ENCODE results near the gene GNA12. TPM values are rescaled to one million over a fixed set of nuclear protein-coding genes. Genes with fewer than 3 reads are reported as not detected.

The GNA12 gene
- total and polyA plus RNA-seq, 9 of the 15 experiments (the other 6 are each of a cell fraction or from before 2014, with no cell fraction given) = 0.65 to 32.7 (median 9.6) TPM

DNA sequence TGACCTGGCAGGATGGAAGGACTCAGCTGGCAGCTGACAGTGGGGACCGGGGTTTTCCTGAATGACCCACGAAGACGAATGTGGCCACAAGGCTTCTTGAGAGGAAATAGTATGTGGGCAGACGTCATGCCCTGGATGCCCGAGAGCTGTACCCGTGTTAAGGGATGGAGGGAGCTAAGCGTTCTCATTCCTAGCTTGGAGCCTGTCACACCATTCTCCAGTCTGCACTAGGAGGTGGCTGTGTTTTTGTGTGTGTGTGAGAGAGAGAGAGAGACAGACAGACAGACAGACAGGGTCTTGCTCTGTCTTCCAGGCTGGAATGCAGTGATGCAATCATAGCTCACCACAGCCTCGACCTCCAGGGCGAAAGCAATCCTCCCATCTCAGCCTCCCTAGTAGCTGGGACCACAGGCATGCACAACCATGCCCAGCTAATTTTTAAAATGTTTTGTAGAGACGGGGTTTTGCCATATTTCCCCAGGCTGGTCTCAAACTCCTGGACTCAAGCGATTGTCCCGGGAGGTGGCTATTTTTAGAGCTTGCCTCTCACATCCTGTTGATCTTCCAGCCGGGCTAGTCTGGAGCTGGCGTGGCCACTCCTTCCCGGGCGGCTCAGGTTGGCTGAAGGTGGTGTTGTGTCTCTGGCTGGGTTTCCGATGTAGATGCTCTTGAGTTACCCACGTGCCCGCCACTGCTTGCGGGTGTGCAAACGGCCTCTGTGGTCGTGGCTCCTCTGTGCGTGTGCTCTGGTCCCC, 154.0 kb downstream of the GNA12 start:
- Histone ChIP-seq H4K20me1 (replicated peaks; ENCODE audit: control insufficient read depth, insufficient read depth, low read length) (peaks cover 5% of the 10 kb centered on the region; the same call in 1 of the 2 replicates), H3K9ac (ENCODE audit: insufficient read depth in 1 of 2, low read depth in 2 of 2, low read length in 2 of 2) (no peak overlapping the region; a peak in 1 of 4 replicates), H3K4me2 (ENCODE audit: insufficient read depth, low read length) (no peak overlapping the region), H3K27me3 (ENCODE audit: control insufficient read depth in 2 of 2, insufficient read depth in 2 of 2, low read length in 2 of 2) (peaks cover 31 to 49% of the 10 kb centered on the region in 2 experiments; a peak in 4 of 5 replicates), H3K4me1 (replicated peaks in 1 of 2; ENCODE audit: control insufficient read depth in 2 of 2, insufficient read depth in 2 of 2, low read length in 2 of 2) (peaks cover 0 to 21% of the 10 kb centered on the region in 2 experiments; a peak in 2 of 5 replicates), H3K4me3 (no peak overlapping the region), H3K79me2 (ENCODE audit: control insufficient read depth, insufficient read depth, low read length) (no peaks in the 10 kb centered on the region), H2AFZ (ENCODE audit: low read depth, low read length) (no peak overlapping the region), H3K9me1 (ENCODE audit: control insufficient read depth, insufficient read depth, low read length) (no peaks in the 10 kb centered on the region), H3K9me3 (replicated peaks; ENCODE audit: control insufficient read depth, insufficient read depth, low read depth, low read length) (no peaks in the 10 kb centered on the region), H3K36me3 (ENCODE audit: control insufficient read depth, insufficient read depth, low read length) (no peaks in the 10 kb centered on the region), H3K27ac (ENCODE audit: extremely low read depth, low read depth, low read length) (no peak overlapping the region)
- FAIRE-seq = no peak
- POLR2A ChIA-PET = interaction anchor here (1.0 kb wide), 2 partner anchors 9 to 15 kb away, joined by 3 to 5 read pairs; no protein-coding TSS in a partner anchor
- in situ Hi-C loops (cut with MboI) = no loop called here
- intact Hi-C loops (cut with micrococcal nuclease) = loop anchor here (10.0 kb wide), 1 partner anchor 125 kb away; no protein-coding TSS in a partner anchor
- BruUV-seq (replicated peaks) = no TSS peak
- no peak for ATAC-seq
- CTCF ChIA-PET (ENCODE audit: low intra/inter-chr PET ratio) = no interaction called here
- WGBS (ENCODE audit: insufficient coverage, low coverage, missing lambda C conversion rate) = 16% methylated on average over 22 of the region's 23 CpGs
- DNase-seq (ENCODE audit: extremely low read depth in 1 of 4, low spot score in 3 of 4) = no peak
- TF ChIP-seq, protein P1, sequence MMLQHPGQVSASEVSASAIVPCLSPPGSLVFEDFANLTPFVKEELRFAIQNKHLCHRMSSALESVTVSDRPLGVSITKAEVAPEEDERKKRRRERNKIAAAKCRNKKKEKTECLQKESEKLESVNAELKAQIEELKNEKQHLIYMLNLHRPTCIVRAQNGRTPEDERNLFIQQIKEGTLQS (IDR thresholded peaks at IDR 0.05) = peak; percentile 88
- TF ChIP-seq, protein P1 (CRISPR knock-in tag; conservative IDR thresholded peaks at IDR 0.05) = no peak
- peak; percentile 35; the same call in 1 of the 2 replicates for TF ChIP-seq ATF7 (IDR thresholded peaks at IDR 0.05)
- no peak for TF ChIP-seq SRF (CRISPR knock-in tag; IDR thresholded peaks at IDR 0.05)
- TF ChIP-seq TEAD1 (CRISPR knock-in tag; IDR thresholded peaks at IDR 0.05) = peak in 1 of 2 experiments; percentile 81; a peak in 1 of 4 replicates
- peak; percentile 66 for TF ChIP-seq SMAD4 (CRISPR knock-in tag; conservative IDR thresholded peaks at IDR 0.05)
- no peak for TF ChIP-seq ZNF780A (CRISPR knock-in tag; IDR thresholded peaks at IDR 0.05)
- TF ChIP-seq SRSF7 (optimal IDR thresholded peaks at IDR 0.05; ENCODE audit: low read depth, low read length) = no peak
- TF ChIP-seq ZNF12 (CRISPR knock-in tag; IDR thresholded peaks at IDR 0.05) = no peak
- TF ChIP-seq TEAD4 (IDR thresholded peaks at IDR 0.05; ENCODE audit: low read length) = peak; percentile 35; the same call in 1 of the 2 replicates
- TF ChIP-seq TEAD4 (CRISPR knock-in tag; IDR thresholded peaks at IDR 0.05; ENCODE audit: borderline replicate concordance) = no peak
- peak; percentile 69 for TF ChIP-seq MEF2D (tag; conservative IDR thresholded peaks at IDR 0.05; ENCODE audit: low read depth)
- TF ChIP-seq LEF1 (IDR thresholded peaks at IDR 0.05) = no peak
- TF ChIP-seq SAFB (IDR thresholded peaks at IDR 0.05; ENCODE audit: borderline replicate concordance, low read depth, low read length) = no peak
- TF ChIP-seq CEBPB (tag; IDR thresholded peaks at IDR 0.05) = peak; percentile 79
- TF ChIP-seq CEBPG (CRISPR knock-in tag; IDR thresholded peaks at IDR 0.05) = peak; percentile 80
- TF ChIP-seq CEBPG (tag; conservative IDR thresholded peaks at IDR 0.05 in 1 of 2, IDR thresholded peaks at IDR 0.05 in 1 of 2) = peak; percentile 68 to 88
- no peak for TF ChIP-seq TSC22D4 (tag; IDR thresholded peaks at IDR 0.05)
- no peak for TF ChIP-seq ZNF175 (CRISPR knock-in tag; IDR thresholded peaks at IDR 0.05; ENCODE audit: low read depth)
- TF ChIP-seq, protein P2, sequence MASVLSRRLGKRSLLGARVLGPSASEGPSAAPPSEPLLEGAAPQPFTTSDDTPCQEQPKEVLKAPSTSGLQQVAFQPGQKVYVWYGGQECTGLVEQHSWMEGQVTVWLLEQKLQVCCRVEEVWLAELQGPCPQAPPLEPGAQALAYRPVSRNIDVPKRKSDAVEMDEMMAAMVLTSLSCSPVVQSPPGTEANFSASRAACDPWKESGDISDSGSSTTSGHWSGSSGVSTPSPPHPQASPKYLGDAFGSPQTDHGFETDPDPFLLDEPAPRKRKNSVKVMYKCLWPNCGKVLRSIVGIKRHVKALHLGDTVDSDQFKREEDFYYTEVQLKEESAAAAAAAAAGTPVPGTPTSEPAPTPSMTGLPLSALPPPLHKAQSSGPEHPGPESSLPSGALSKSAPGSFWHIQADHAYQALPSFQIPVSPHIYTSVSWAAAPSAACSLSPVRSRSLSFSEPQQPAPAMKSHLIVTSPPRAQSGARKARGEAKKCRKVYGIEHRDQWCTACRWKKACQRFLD (CRISPR knock-in tag; IDR thresholded peaks at IDR 0.05) = no peak

Measured in K562 (cell line).